ENCODE results near the gene IRF7.

DNA sequence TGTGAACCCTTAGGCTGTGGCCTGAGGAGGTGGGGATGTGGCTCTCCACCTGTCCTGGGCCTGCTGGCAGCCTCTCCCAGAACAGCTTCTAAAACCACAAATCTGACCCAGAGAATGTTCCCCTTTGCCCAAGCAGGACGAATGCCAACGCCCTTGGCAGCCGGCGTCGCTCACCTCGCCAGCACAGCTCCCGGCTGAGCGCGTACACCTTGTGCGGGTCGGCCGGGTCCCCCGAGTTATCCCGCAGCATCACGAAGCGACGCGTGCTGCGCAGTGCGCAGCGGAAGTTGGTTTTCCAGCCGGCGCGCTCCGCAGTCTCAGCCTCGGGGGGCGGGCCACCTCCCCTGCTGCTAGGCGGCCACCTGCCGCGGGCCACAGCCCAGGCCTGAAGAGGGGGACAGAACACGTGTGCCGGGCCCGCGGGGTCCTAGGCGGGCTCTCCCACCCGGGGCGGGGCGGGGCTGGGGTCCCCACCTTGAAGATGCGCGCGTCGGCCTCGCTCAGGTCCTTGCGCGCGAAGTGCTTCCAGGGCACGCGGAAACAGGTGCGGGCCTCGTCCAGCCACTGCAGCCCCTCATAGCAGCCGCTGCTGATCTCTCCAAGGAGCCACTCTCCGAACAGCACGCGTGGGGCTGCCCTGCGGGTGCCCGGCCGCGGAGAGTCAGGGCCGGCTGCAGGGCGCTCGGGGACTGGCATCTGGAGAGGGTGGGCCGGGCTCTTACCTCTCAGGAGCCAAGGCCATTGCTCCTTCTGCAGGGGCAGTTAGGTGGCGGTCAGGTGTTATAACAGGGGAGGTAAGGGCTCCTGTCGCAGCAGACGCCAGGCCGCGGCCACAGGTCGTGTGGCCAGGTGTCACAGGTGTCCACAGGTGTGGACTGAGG, 887 bp downstream of the IRF7 start:
- TF ChIP-seq, protein P1, sequence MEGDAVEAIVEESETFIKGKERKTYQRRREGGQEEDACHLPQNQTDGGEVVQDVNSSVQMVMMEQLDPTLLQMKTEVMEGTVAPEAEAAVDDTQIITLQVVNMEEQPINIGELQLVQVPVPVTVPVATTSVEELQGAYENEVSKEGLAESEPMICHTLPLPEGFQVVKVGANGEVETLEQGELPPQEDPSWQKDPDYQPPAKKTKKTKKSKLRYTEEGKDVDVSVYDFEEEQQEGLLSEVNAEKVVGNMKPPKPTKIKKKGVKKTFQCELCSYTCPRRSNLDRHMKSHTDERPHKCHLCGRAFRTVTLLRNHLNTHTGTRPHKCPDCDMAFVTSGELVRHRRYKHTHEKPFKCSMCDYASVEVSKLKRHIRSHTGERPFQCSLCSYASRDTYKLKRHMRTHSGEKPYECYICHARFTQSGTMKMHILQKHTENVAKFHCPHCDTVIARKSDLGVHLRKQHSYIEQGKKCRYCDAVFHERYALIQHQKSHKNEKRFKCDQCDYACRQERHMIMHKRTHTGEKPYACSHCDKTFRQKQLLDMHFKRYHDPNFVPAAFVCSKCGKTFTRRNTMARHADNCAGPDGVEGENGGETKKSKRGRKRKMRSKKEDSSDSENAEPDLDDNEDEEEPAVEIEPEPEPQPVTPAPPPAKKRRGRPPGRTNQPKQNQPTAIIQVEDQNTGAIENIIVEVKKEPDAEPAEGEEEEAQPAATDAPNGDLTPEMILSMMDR (conservative IDR thresholded peaks at IDR 0.05; ENCODE audit: low read depth, low read length) = no peak
- no peak for TF ChIP-seq EZH2 (IDR thresholded peaks at IDR 0.05; ENCODE audit: borderline replicate concordance, low read depth, low read length, poor library complexity, severe bottlenecking)

Measured in A673 (cell line).